Brain microvascular endothelial cell (primary cell): ENCODE measurements around the gene ACAA1.

ENCODE experiments used
- DNase-seq: peaks from one replicate; pipeline ENCODE4 v3.0.0-alpha.2; 2020
- H3K27ac ChIP-seq: fragments of 250-450 bp; sonication (Bioruptor Pico); 2 replicates; pipeline ENCODE4 v1.5.1; 2020; ENCODE audit warnings: mild to moderate bottlenecking, moderate library complexity
- H3K27me3 ChIP-seq: fragments of 250-450 bp; sonication (Bioruptor Pico); replicated peaks from 2 replicates; pipeline ENCODE4 v1.5.1; 2020; ENCODE audit warnings: mild to moderate bottlenecking
- H3K36me3 ChIP-seq: fragments of 250-450 bp; sonication (Bioruptor Pico); replicated peaks from 2 replicates; pipeline ENCODE4 v1.5.1; 2020; ENCODE audit warnings: mild to moderate bottlenecking
- H3K4me3 ChIP-seq: 2 replicates; pipeline ENCODE4 v1.5.1; 2011; ENCODE audit warnings: low read depth, mild to moderate bottlenecking, control low read depth, low read length, moderate library complexity
- CTCF ChIP-seq: IDR thresholded peaks from 2 replicates; pipeline ENCODE4 v1.5.1; 2011; ENCODE audit warnings: low read depth, mild to moderate bottlenecking, moderate library complexity, low read length, control low read depth, inconsistent platforms; ENCODE audit errors: missing control alignments
- in situ Hi-C: cut with HindIII; loops from 2 replicates; pipeline ENCODE4 v1.10.0; 2017; ENCODE audit warnings: low sequenced_read_pairs, low pct_ligation_motif_present

ACAA1 gene

DNA sequence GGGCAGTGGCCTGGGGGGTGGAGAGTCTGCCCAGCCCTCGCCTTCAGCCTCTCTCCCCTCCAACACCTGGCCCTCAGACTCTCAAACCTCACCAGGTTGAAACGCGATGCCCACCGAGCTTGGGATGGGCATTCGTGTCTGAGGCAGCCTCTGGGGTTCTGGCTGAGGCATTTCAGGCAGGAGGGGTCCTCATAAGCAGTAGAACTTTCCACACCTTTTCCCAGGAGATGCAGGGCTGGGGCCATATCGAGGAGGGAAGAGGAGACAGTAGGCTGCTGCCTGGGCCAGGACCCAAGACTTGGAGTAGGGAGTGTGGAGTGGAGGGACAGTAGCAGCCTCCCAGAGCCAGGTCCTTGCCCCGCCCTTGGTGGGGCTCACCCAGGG, 24.6 kb downstream of the ACAA1 start:
- Histone ChIP-seq H3K27me3 (no peaks in the 10 kb centered on the region), H3K27ac (no peak overlapping the region), H3K36me3 (no peaks in the 10 kb centered on the region), H3K4me3 (no peak overlapping the region)
- DNase-seq = no peak
- TF ChIP-seq CTCF = no peak
- in situ Hi-C loops = no loop called here

DNA sequence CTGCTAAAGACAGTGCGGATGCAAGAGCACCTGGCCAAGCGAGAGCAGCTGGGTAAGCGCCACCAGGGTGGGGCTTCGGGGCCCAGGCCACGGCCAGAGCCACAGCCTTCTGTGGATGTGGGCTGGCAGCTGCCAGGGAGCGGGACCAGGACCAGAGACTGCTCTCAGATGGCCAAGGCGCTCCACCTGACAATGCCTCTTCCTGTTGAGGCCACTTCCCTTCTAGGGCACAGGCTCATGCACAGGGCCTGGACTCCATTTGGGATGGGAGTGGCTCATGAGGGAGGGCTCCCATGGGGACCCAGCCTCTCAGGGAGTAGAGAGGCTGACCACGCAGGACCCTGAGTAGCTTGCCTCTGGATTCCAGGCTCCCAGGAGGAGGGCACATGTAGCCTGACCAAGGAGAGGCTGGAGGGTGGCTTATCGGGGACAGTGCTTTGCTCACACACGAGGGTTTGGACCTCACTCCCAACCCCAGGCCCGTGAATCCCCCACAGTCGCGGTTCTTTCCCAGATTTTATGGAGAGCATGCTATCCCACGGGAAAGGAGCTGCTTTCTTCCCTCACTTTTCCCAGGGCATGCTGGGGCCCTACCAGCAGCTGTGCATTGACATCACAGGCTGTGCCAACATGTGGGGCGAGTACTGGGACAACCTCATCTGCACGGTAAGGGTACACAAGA, 25.1 kb downstream of the ACAA1 start:
- H3K27ac ChIP-seq = no peak overlapping the region
- no peak for TF ChIP-seq CTCF
- H3K36me3 ChIP-seq = no peaks in the 10 kb centered on the region
- no peaks in the 10 kb centered on the region for H3K27me3 ChIP-seq
- H3K4me3 ChIP-seq = no peak overlapping the region
- in situ Hi-C loops = no loop called here
- DNase-seq = no peak

- Histone ChIP-seq H3K27ac (no peak overlapping the region), H3K36me3 (no peaks in the 10 kb centered on the region), H3K4me3 (no peak overlapping the region), H3K27me3 (no peaks in the 10 kb centered on the region)
- in situ Hi-C loops = no loop called here
- DNase-seq = no peak
- no peak for TF ChIP-seq CTCF
These were observed 25.7 kb downstream of the ACAA1 start for GRCh38 chr3:38111201-38111600.

GRCh38 chr3:38110314-38111050, 26.4 kb downstream of the ACAA1 start:
- H3K27me3 ChIP-seq = no peaks in the 10 kb centered on the region
- in situ Hi-C loops = no loop called here
- no peak for TF ChIP-seq CTCF

GRCh38 chr3:38109580-38110313, 27.2 kb downstream of the ACAA1 start:
- H3K27ac ChIP-seq = no peak overlapping the region
- H3K4me3 ChIP-seq = no peak overlapping the region
- no peaks in the 10 kb centered on the region for H3K36me3 ChIP-seq
- no peak for TF ChIP-seq CTCF
- no peak for DNase-seq
- in situ Hi-C loops = no loop called here
- H3K27me3 ChIP-seq = no peaks in the 10 kb centered on the region

More at GRCh38 chr3:38110314-38111050, 26.4 kb downstream of the ACAA1 start:
- Histone ChIP-seq H3K4me3 (no peak overlapping the region), H3K27ac (no peak overlapping the region), H3K36me3 (no peaks in the 10 kb centered on the region)
- no peak for DNase-seq
